Fibroblast of skin of back (primary cell): ENCODE measurements around the gene PDZRN3.

Experiments used
- DNase-seq: peaks from one replicate; pipeline ENCODE4 v3.0.0-alpha.2; 2013

The PDZRN3 gene

DNA sequence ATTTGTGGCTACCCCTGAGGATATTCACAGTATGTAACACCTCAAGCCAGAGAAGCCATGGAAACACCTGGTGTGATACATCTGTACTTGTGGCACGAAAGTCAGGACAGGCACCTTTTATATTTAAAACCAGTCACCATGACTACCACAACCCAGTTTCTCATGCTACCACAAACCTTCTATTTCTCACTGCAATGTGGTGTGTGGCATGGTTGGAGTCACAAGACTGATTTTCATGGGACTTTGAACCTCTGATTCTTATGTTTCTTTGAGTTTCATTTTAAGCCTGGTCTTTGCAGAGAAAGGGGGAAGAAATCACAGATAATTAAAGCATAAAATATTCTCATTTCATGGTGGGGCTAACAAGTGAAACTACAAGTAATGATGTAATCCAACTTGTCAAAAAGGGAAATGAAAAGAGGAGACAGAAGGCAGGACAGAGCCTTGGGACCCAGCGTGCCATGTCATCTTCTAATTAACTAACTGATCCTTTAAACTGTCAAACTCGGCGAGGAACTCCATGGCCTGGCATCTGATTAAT, 175.9 kb downstream of the PDZRN3 start:
- DNase-seq: no peak

DNA sequence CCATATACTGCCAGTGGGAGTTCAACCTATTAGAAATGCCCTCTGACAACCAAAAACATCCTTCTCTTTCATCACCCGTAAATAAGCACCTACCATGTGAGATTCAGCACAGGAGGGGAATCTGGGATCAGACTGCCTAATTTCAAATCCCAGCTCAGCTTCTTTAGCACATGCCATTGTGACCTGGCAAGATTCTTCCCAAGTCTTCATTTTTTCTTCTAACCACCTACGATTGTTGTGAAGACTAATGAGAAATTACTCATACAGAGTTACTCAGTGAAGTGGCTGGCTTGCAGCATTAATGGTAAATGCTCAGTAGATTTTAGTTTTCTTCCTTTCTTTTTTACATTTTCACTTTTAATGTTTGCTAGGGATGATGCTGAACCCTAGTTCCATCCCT, 176.7 kb downstream of the PDZRN3 start:
- no peak for DNase-seq

DNA sequence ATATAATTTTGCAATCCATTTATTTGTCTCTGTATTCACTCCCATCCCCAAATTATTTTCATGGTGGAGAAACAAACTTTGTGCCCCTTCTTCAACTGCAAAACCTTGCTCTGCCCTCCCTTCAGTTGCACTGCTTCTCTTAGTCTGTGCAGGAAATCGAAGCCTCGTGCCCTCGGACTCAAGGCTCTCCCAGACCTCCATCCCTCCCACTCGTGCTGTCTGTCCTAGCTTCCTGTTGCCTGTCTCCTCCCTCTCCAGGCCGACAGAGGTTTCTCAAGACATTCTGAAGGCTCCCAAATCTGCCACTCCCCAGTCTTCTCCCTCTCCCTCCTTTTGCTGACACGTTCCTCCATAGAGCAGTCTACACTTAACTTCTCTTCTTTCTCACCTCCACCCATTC, 177.6 kb downstream of the PDZRN3 start:
- no peak for DNase-seq

DNA sequence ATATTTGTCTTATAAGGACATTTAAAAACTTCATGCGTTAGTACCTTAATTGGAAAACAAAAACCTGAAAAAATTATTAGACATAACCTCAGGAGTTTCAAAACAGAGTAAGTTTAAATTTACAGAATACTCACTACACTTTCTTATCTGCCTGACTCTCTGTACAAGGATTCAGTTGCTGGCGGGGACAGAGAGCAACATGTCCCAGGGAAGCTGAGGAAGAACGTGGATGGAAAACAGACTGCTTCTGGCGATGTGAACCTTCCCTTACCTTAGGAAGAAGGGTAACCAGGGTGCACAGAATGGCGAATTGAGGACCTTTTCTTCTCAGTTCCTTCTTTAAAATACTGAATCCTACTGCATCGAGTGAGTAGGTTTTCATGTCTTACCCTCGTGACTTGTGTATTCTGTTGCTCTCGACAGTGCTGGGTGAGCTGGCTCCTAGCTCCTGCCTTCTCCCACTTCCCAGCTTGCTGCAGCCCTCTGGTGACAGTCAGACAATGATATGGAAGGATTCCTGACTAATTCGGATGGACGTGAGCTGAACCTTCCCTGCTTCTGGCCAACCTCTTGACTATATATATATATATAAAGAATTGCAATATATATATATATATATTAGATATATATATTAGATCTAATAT, 178.2 kb downstream of the PDZRN3 start:
- no peak for DNase-seq

DNA sequence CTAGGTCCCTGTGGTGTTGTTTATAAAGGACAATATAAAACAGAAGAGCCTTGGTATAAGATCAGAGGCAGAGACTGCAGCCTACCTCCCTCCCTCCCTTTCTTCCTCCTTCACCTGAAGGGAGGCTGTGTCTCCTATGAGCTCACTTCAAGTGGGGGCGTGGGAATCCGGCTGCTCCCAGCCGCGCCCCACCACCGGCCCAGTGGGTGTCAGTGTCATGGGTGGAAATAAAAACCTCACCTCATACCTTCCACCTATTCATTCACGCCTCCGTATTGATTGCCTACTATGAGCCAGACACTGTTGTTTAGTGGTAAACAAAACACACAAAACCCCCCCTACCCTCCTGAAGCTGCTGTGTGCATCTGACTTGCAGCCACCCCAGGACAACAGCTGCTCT, 181.9 kb downstream of the PDZRN3 start:
- no peak for DNase-seq

DNA sequence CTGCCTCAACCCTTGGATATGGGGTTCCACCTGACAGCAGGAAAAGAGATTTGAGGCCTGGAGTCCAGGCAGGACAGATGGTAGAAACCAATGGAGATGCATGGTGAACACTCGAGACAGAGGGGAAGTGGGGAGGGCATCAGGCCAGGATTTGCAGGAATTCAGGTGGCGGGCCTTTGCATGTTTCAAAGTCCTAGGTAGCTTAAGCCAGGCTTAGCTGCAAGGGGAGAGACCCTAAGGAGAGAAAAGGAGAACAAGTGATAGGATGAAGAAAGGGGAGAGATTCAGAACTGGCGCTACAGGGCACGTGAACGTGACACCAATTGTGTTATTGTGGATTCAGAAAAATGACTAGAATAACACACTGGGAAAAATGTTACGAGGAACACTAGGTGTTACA, 182.6 kb downstream of the PDZRN3 start:
- no peak for DNase-seq

DNA sequence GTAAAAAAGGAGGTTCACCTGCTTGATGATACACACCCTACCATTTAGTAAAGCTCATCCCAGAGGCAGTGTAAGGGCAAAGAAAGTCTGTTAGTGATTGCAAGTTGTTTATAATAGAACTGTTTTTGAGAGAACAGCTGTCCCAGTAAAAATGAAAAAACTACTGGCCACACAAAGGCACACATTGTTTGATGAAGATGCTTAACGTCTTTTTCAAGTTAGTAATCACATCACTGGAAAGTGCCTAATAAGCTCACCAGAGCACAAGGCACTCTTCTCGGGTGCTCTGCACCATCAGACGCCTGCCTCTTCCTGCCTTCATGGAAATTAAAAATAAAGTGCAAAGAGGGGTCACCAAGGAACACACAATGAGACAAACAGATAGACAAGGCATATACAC, 186.9 kb downstream of the PDZRN3 start:
- no peak for DNase-seq

DNA sequence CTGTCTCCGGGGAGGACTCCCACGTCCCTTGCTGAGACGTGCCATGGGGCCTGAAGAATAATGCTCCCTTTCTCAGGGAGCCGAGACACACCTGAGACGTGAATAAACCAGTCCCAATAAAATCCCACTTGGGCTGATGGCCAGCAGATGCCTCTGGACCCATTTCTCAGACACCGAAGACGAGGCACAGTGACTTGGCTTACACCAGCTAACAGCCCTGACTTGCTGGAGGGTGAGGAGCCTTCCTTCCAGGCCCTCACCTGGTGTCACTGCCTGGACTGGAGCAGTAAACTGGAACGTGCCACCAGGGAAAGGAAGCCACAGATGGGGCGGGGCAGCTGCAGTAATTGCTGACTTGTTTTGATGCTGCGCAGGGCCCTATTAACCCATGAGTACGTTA, 189.7 kb downstream of the PDZRN3 start:
- no peak for DNase-seq

DNA sequence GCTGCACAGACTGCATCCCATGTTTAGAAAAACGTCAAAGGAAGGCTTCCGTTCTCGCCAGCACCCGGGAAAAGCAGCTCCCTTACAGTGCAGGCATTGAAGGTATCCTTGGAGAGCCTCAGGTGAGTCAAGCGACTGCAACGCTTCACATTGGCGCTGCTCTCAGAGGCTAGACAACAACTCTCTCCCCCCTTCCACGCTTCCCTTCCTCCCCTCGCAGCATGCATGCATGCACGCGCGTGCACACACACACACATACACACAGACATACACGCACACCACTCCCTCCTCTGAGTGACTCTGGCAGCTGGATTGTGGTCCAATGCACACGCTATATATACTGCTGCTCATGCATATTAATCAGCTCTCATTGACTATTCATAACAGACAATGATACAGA, 191.1 kb downstream of the PDZRN3 start:
- DNase-seq: no peak

DNA sequence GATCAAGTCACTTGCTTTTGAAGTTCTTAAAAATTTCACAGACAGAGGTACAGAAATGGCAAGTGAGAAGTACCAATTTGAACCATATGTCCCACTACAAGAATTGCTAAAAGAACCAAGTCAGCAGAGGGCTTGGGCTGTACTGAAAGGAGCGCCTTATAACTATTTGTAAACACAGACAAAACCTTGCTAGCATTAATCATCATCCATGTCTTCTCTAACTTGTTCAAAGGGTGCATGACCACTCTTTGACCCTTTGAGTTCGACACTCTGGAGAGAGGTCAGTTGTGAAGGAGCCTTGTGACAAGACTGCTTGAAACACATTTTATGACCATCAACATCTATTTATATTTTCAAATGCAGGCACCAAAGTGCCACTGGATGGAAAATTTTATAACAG, 191.7 kb downstream of the PDZRN3 start:
- DNase-seq: no peak

DNA sequence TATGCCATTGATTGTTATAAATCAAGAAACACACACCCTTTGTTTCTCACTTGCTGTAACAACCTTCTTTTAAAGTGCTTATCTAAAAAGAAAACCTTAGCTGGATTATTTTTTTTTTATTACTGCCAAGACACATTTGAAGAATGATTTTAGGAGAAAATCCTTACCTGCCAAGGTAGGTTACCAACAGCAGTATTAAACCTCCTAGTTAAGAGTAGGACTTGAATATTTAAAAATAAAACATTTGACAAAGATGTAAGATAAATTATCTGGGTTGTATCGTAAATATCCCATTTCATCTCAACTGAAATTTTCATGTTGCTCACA, 192.1 kb downstream of the PDZRN3 start:
- DNase-seq: no peak

DNA sequence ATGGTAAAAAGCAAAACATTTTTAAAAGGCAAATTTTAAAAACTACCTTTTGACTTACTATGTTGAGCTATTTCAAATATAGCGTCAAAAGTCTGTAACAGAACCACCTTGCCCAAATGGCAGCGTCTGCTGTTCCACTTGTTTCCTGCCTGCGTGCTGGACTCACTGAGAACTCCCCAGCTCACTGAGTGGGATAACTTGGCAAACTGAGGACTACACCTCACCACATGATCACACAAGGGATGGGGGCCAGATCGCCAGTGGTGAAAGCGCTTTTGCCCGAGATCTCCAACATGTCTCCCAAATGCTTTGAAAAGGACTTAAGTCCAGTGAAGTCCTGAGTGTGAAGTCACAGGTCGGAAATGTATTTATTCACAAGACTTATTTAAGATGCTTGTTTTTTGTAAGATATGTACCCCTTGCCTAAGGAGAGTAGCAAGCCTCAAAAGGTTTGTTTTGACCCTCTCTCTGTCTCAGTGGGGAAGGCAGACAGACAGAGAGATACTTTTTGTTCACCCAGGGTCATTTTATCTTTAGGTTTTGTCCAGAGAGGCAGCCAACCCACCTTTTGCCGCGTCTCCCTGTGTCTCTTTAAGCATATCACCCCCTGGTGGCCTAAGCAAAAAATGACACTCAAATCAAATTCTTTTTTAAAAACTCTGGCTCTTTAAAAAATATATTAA, 192.6 kb downstream of the PDZRN3 start:
- DNase-seq: peak; percentile 55

DNA sequence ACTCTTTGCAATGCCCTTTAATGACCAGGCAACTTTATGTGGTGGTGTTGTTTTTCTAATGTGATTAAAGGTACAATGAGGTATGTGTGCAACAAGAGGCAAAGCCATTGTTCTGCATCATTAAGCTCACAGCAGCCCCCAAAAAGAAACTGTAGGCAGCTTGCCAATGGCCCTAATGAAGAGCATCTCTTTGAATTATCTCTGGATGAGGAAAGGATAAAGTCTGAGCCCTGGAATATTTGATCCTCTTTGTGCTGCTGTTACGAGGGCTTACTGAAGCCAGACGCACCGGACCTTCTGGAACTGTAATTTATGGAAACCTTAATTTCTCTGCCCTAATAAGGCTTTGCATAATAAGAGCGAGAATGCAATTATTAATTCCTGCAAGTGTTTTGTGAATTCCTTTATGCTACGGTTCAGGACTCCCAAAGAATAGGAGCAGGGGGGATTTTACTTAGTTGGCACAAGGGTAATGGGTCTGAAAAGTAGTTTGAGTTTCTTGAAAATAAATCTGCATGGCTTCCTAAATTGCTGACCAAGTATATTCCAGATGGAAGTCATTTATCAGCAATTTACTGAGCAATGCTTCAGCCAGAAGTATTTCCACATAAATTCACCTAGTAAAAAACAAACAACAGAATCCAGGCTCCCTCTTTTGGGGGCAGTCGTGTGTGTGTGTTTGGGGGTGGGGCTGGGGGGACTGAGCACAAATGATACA, 193.4 kb downstream of the PDZRN3 start:
- no peak for DNase-seq

DNA sequence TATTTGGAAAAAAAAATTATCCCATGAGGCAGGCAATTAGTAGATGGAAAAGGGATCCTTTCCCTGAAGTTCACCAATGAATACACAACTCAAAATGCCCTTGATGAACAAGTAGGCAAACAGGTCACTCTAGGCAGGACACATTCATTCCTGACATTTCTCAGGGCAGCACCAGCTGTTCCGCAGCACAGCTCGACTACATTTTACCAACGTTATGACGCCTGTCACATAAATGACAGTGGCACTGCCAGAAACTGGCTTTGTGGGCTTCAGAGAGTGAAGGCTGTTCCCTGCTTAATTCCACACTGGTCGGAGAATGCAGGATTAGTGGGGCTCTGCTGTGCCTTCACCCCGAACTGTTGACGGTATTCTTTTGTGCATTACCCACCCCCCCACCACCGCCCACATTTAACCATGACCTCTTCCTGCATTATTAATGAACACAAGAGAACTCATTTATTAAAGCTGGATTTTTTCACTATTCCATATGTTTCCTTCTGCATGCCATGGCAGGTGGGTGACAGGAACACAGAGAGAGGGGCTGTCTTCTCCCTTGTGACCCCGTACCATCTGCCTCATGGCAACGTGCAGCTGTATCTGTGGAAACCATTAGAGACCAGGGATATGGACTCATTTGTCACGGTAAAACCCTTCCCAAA, 197.6 kb downstream of the PDZRN3 start:
- DNase-seq: no peak

DNA sequence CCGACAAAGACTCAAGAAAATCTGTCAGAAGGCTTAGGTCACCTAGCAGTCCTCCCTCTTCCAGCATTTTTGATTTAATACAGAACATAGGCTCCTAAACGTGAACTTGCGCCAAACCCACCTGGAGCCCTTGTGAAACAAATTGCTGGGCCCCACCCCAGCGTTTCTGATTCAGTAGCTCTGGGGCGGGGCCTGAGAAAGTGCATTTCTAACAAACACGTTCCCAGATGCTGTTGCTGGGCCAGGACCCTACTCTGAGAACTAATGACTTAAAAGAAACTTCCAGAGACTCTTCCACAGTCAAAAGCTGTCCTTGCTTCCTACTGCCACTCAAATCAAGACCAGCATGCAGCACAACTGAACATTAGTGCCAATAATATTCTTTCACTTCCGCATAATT, 198.1 kb downstream of the PDZRN3 start:
- DNase-seq: no peak

DNA sequence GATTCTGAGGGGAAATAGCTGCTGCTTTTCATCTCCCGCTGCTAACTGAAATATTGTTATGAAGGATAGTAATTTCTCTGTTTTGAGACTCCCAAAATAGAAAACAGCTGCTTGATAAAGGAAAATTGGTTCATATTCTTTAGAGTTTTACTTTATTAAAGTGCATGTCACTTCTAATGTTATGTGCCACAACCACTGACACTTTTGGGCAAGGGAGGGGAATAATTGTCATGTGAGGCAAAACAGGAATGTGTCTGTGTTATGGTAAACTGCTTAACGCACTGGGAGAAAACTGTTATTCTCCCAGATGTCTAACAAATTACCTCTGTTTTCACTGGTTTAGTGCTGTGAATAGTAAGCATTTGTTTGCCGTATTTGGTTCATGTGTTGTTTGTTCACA, 201.6 kb downstream of the PDZRN3 start:
- DNase-seq: no peak

DNA sequence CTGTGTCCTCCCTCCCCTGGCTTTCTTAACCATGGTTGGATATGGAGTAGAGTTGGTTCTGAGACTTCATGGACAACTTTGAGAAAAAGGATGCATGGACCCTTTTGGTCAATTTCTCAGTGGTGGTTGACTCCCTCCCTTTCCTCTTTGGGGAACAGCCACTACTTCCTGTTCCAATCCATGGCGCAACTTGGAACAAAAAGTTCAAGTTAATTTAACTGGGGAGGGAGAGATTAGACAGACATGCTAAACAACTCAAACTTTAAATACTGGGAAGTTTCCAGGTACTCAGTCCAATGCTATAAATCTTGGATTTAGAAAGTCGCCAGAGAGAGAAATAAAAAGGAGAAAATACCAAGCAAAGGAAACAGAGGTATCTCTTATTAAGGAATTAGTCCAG, 202.2 kb downstream of the PDZRN3 start:
- no peak for DNase-seq

DNA sequence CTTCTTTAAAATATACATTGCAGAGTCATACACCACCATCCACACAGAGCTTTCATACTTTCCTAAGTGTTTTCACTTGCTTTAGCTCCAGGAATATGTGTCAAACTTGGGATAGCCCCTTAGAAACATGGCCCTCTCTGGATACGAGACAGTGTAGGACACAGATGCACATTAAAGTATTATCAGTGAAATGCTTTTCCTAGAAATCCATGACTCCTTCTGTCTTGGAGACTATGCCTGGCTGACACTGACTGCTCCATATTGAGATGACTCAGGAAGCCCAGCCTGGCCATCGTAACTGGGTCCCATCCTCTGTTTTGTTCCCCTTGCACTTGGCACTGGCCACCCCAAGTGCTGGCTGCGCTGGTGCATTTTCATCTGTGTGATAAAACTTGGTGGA, 204.8 kb downstream of the PDZRN3 start:
- no peak for DNase-seq

DNA sequence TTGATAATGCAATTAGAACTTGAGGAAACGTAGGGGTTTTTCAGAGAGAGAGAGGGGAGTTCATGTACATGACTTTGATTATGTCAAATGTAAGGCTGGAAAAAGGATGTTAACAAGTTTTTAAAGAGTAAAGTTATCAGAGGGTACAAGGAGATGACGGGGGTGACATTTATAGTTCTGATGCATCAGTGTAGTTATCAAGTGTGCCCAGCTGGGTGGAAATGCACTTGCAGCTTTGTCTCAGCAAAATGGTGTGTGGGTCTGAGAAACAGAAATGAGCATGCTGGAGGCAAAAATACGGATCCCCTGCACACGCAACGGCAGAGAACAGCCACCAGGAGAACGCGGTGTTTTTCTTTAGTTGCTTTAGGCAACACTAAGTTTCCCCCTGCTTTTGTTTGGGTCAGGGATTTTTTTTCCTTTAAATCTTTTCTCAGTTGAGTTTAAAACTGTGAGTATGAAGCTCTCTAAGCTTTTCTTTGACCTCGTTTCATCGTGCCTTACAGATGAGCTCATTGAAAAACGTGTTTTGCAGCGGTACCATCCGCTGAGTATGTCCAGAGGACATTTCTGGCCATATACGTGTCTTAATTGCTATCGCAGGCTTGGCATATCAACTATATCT, 205.4 kb downstream of the PDZRN3 start:
- peak; percentile 45 for DNase-seq

DNA sequence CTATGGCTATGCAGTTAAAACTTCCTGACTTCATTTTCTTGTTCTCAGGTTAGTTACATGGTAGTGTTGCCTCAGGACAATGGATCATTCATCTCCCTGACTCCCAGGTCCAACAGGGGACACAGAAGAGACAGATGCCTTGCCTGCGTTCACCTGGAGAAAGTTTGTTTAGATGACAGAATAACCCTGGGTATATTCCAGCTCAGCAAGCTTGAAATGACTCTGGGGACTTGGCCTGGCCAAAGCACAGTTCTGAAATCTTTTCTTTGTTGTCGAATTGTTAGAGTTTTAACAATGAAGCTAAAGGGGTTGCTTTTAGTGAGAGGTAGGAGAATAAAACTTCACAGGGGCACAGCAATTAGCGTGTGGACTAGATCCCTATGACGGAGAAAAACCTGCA, 206.1 kb downstream of the PDZRN3 start:
- no peak for DNase-seq

DNA sequence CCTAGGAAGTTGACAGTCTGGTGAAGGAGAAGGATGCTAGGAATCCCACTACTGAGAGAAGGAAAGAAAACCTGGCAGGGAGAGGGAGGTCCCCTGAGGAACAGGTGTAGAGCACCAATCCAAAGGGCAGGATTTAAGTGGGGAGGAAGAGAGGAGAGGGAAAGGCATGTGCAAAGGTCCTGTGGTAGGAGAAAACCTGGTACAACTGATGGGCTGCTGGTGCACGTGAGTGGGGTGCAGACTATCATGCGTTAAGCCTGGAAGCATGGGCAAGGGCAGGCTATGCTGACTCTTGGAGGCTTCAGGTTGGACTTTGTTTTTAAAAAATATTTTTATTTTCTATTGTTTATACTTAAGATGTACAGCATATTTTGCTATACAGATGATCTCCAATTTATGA, 209.6 kb downstream of the PDZRN3 start:
- DNase-seq: no peak

DNA sequence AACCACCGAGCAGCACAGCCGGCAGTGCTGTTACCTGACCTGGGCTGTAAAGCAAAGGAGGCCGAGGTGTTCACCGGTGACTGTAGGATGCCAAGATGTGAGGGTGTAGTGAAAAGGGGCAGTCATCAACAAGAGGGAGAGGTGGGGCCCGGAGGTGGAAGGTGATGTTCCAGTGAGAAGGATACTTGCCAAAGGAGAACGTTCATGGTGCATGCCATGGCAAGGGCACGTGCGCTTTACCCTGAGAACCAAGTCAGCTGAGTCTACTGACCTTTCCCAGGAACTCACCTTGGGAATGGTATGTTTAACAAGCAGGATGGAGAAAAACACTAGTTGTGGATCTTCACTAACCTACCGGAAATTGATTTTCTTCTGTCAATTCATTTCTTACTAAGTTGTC, 211.1 kb downstream of the PDZRN3 start:
- no peak for DNase-seq

DNA sequence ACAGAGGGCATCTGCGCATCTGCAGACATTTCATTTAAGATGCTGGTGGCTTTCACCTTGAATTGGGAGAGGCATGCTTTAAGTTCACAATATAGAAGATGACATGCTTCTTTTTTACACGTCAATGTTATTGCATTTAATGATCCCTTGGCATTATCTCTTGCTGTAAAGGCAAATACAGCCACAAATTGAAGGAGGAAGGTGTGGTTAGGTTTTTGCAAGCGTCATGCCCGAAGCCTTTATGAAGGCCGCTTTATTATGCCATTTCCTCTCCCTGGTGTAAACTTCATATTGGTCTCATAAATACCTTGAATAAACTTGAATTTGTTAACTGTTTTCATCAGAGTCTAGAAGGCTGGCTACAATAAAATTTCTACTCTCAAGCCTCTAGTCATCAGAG, 212.7 kb downstream of the PDZRN3 start:
- DNase-seq: no peak
